ENCODE measurements around the gene CD96.

CD96 gene

GRCh38 chr3:111594781-111595180 lies 52.8 kb downstream of the CD96 start:
- no peak for DNase-seq

- DNase-seq, result peak; percentile 65
Measured at GRCh38 chr3:111595232-111595631, 53.2 kb downstream of the CD96 start, which contains the start of gene ZBED2. TSS of gene ZBED2 (minus strand) at chr3:111595346. CDS start at chr3:111594201, 1,145 bp downstream.

- no peak for DNase-seq
Measured at GRCh38 chr3:111596328-111596727, 54.3 kb downstream of the CD96 start.

- no peak for DNase-seq
Measured at GRCh38 chr3:111598139-111598538, 56.1 kb downstream of the CD96 start.

- DNase-seq, result no peak
Measured at GRCh38 chr3:111598552-111598951, 56.6 kb downstream of the CD96 start.

- DNase-seq, result no peak
Measured at GRCh38 chr3:111601810-111602209, 59.8 kb downstream of the CD96 start.

GRCh38 chr3:111603679-111604078 lies 61.7 kb downstream of the CD96 start:
- no peak for DNase-seq

- DNase-seq, result peak; percentile 58
Measured at GRCh38 chr3:111604119-111604518, 62.1 kb downstream of the CD96 start.

- DNase-seq, result no peak
Measured at GRCh38 chr3:111605018-111605417, 63.0 kb downstream of the CD96 start.

GRCh38 chr3:111605493-111605892 lies 63.5 kb downstream of the CD96 start:
- DNase-seq, result no peak

- DNase-seq, result no peak
Measured at GRCh38 chr3:111607240-111607920, 65.4 kb downstream of the CD96 start.

- DNase-seq, result no peak
Measured at GRCh38 chr3:111608383-111608782, 66.4 kb downstream of the CD96 start.

- no peak for DNase-seq
Measured at GRCh38 chr3:111609700-111610099, 67.7 kb downstream of the CD96 start.

GRCh38 chr3:111610189-111610588 lies 68.2 kb downstream of the CD96 start:
- DNase-seq, result no peak

GRCh38 chr3:111610612-111611054 lies 68.6 kb downstream of the CD96 start:
- peak; percentile 51 for DNase-seq

GRCh38 chr3:111613294-111613693 lies 71.3 kb downstream of the CD96 start:
- no peak for DNase-seq

- DNase-seq, result no peak
Measured at GRCh38 chr3:111615880-111616279, 73.9 kb downstream of the CD96 start.

GRCh38 chr3:111616417-111617105 lies 74.6 kb downstream of the CD96 start:
- peak; percentile 79 for DNase-seq

- DNase-seq, result no peak
Measured at GRCh38 chr3:111617406-111617805, 75.4 kb downstream of the CD96 start.

- peak; percentile 37 for DNase-seq
Measured at GRCh38 chr3:111617912-111618601, 76.1 kb downstream of the CD96 start.

- DNase-seq, result no peak
Measured at GRCh38 chr3:111618945-111619344, 76.9 kb downstream of the CD96 start.

- no peak for DNase-seq
Measured at GRCh38 chr3:111619833-111620232, 77.8 kb downstream of the CD96 start.

GRCh38 chr3:111621535-111621934 lies 79.5 kb downstream of the CD96 start:
- DNase-seq, result peak; percentile 67

GRCh38 chr3:111627092-111627491 lies 85.1 kb downstream of the CD96 start:
- DNase-seq, result no peak

Data from stimulated activated CD4-positive, alpha-beta T cell treated with anti-CD3 and anti-CD28 coated beads, Interleukin-15, amount 100 ng/mL, for 24 hours (primary cell).